GM20000 (cell line): ENCODE data around the gene BCAS4.

Source experiments
- DNase-seq: peaks from one replicate; pipeline ENCODE4 v3.0.0; 2012; ENCODE audit warnings: low spot score
- TF ChIP-seq, protein P1 (sequence below): IDR thresholded peaks from 2 replicates; pipeline ENCODE4 v1.5.1; 2012; ENCODE audit warnings: mild to moderate bottlenecking, control low read depth; ENCODE audit errors: extremely low read depth, missing control alignments

Gene BCAS4

DNA sequence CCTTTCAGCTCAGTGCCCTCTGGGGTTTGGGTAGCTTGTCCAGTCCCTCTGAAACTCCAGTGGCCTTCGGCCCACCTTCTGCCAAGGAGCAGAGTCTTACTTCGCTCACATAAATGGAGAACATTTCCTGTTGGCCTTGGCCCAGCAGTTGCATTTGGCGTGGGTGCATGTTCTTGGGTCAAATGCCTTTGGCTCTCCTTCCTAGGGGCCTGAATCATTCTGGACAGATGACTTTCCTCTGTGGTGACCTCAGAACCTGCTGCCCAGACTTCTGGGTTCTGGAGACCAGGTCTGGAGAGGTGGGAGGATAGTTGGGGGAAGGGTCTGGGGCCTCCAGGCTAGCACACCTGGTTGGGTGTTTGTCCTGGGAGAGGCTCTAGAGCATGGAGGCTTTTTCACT, 29.3 kb downstream of the BCAS4 start:
- no peak for DNase-seq
- TF ChIP-seq, protein P1, sequence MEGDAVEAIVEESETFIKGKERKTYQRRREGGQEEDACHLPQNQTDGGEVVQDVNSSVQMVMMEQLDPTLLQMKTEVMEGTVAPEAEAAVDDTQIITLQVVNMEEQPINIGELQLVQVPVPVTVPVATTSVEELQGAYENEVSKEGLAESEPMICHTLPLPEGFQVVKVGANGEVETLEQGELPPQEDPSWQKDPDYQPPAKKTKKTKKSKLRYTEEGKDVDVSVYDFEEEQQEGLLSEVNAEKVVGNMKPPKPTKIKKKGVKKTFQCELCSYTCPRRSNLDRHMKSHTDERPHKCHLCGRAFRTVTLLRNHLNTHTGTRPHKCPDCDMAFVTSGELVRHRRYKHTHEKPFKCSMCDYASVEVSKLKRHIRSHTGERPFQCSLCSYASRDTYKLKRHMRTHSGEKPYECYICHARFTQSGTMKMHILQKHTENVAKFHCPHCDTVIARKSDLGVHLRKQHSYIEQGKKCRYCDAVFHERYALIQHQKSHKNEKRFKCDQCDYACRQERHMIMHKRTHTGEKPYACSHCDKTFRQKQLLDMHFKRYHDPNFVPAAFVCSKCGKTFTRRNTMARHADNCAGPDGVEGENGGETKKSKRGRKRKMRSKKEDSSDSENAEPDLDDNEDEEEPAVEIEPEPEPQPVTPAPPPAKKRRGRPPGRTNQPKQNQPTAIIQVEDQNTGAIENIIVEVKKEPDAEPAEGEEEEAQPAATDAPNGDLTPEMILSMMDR = no peak

DNA sequence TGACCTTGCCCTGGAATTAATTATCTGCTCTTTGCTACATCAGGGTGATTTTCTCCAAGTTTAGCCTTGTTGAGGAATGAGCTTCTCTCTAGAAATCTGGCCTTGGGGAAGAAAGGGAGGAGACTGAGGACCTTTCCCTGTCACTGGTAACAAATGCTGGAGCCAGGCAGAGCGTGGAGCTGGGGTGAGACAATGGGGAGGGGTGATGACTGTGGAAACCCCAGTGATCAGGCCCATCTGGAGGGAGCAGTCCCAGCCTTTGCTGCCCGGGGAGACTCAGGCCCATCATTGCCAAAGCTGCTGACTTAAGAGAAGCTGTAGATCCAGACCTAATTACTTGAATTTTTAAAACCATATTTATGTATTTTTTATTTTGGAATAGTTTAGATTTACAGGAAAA, 31.3 kb downstream of the BCAS4 start:
- TF ChIP-seq, protein P1 = no peak
- no peak for DNase-seq

DNA sequence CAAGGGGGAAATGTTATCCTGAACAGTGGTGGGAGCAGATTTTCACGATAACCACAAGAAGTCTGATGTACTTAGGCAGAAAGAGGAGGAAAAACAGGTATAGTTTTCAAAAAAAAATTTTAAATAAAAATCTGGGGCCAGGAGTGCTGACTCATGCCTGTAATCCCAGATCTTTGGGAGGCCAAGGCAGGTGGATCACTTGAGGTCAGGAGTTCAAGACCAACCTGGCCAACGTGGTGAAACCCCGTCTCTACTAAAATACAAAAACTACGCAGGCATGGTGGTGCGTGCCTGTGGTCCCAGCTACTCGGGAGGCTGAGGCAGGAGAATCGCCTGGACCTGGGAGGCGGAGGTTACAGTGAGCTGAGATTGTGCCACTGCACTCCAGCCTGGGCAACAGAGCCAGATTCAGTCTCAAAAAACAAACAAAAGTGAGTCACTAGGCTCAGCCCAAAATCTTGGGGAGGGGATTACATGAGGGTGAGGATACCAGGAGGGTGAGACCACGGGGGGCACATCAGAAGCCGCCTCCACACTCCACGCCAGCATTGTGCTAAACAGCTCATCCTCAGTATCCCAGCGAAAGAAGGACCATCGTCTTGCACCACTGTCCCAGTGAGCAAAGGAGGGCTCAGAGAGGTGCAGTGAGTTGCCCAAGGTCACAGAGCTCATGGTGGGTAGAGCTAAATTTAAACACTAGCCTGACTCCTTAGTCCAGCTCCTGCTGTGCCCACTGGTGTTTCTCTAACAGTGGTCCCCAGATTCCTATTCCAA, 33.7 kb downstream of the BCAS4 start:
- no peak for DNase-seq
- TF ChIP-seq, protein P1 = no peak

DNA sequence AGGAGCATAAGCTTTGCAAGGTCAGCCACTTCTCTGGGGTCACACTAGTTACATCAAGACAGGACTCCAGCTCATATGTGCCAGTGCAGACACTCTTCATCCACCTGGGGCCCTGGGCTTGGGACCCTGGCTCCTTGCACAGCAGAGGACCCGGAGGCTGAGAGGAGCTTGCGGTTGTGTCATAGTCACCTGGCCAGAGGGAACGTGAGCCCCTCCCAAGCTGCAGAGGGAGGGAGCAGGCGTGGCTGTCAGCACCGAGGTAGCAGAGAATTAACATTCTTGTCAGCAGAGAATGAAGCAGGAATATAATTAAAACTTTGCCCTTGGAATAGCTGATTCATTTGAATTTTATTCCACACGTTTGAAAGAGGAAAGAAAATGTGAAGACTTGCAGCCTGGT, 36.8 kb downstream of the BCAS4 start:
- DNase-seq = no peak
- TF ChIP-seq, protein P1 = no peak

DNA sequence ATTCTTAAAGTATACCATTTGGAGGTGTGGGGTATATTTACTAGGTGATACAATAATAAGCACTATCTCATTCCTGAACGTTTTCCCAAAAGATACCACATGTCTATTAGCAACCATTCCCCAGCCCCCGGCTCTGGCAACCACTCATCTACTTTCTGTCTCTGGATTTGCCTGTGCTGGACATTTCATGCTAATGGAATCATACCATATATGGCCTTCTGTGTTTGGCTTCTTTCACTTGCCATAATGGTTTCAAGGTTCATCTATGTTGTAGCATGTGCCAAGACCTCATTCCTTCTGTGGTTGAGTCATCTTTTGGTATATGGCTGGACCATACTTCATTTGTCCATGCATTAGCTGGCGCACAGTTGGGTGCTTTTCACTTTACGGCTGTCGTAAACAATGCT, 39.7 kb downstream of the BCAS4 start:
- no peak for DNase-seq

DNA sequence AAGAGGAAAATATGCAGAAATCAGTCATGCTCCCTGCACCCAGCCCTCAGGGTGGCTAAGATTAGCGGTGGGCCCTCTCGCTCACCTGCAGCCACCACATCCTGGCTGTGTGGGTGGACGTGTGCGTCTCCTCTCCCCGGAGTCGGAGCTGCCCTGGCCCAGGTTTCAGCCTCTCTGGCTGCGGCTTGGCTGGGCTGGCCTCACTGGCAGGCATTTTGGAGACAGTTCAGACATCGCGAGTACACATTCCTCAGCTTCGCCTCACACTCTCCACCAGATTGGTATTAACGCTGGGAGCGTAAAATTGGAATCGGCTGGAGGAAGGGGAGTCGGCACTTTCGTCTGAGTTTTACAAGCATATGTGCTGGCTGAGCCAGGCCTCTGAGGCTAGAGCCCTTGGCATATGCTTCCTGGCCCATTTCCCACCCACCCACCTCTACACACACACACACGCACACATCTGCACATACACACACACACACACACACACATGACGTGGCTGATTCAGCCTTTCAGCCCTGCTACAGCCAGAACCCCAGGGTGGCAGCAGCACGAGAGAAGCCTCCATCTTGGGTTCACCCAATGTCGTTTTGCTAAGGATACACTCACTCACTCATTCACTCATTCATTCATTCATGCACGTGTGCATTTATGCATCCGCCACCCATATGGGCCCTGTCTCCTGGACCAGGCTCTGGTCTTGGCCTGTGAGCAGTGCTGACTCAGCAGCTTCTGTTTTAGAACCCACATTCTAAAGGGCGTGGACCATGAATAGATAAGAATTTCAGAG, 42.9 kb downstream of the BCAS4 start:
- peak; percentile 56 for DNase-seq
- TF ChIP-seq, protein P1 = no peak

More for the DNA sequence above, 39.7 kb downstream of the BCAS4 start:
- TF ChIP-seq, protein P1 = no peak

DNA sequence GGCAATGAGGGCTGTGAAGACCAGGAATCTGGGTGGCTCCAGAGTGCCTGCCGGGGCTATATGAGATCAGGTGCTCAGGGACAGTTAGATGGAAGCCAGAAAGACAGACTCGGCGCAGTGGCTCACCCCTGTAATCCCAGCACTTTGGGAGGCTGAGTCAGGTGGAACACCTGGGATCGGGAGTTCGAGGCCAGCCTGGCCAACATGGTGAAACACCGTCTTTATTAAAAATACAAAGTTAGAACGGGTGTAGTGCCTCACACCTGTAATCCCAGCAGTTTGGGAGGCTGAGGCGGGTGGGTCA, 43.4 kb downstream of the BCAS4 start:
- TF ChIP-seq, protein P1 = no peak
- DNase-seq = no peak
